WERI-Rb-1 (cell line): ENCODE data around the gene MAP3K14.

Source experiments
- DNase-seq: peaks from one replicate; pipeline ENCODE4 v3.0.0-alpha.2; 2020
- H3K27ac ChIP-seq: fragments of 250-450 bp; sonication (Bioruptor Pico); 2 replicates; pipeline ENCODE4 v1.5.1; 2020; ENCODE audit warnings: mild to moderate bottlenecking, moderate library complexity
- H3K27me3 ChIP-seq: fragments of 250-450 bp; sonication (Bioruptor Pico); 2 replicates; pipeline ENCODE4 v1.5.1; 2021; ENCODE audit warnings: mild to moderate bottlenecking, low read depth, moderate library complexity; ENCODE audit not compliant: insufficient read depth, severe bottlenecking
- H3K36me3 ChIP-seq: fragments of 250-450 bp; sonication (Bioruptor Pico); 2 replicates; pipeline ENCODE4 v1.5.1; 2020; ENCODE audit warnings: mild to moderate bottlenecking, moderate library complexity
- H3K4me3 ChIP-seq: 2 replicates; pipeline ENCODE4 v1.5.1; 2011; ENCODE audit warnings: low read depth, mild to moderate bottlenecking, control low read depth, low read length
- H3K9me3 ChIP-seq: fragments of 250-450 bp; sonication (Bioruptor Pico); 2 replicates; pipeline ENCODE4 v1.5.1; 2021; ENCODE audit warnings: mild to moderate bottlenecking, moderate library complexity; ENCODE audit not compliant: severe bottlenecking
- CTCF ChIP-seq: IDR thresholded peaks from 2 replicates; pipeline ENCODE4 v1.5.1; 2011; ENCODE audit warnings: low read depth, mild to moderate bottlenecking, control low read depth, inconsistent platforms, low read length

Gene MAP3K14

DNA sequence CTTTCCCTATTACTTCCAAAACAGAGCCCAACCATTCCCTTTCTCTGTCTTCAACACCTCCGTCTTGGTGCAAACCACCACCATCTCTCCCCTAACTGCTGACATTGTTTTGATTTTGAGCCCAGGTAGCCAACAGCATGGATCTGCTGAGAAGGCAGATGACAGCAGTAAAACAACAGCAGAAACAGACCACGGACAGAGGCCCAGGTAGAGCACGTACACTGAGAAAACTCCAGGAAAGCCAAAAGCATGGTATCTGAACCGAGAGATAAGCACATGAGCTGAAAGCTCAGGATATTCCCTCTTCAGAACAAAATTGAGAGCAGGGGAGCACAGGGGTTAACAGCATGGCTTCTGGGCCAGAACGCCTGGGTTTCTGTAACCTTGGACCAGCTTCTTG, 18.9 kb upstream of the MAP3K14 start:
- Histone ChIP-seq H3K27ac (no peak overlapping the region), H3K9me3 (no peaks in the 10 kb centered on the region), H3K4me3 (no peak overlapping the region), H3K27me3 (no peaks in the 10 kb centered on the region), H3K36me3 (no peaks in the 10 kb centered on the region)
- no peak for TF ChIP-seq CTCF
- DNase-seq: no peak

GRCh38 chr17:45334701-45335677, 18.2 kb upstream of the MAP3K14 start:
- Histone ChIP-seq H3K27ac (no peak overlapping the region), H3K4me3 (no peak overlapping the region), H3K27me3 (no peaks in the 10 kb centered on the region), H3K36me3 (no peaks in the 10 kb centered on the region), H3K9me3 (no peaks in the 10 kb centered on the region)
- no peak for DNase-seq
- TF ChIP-seq CTCF: no peak

DNA sequence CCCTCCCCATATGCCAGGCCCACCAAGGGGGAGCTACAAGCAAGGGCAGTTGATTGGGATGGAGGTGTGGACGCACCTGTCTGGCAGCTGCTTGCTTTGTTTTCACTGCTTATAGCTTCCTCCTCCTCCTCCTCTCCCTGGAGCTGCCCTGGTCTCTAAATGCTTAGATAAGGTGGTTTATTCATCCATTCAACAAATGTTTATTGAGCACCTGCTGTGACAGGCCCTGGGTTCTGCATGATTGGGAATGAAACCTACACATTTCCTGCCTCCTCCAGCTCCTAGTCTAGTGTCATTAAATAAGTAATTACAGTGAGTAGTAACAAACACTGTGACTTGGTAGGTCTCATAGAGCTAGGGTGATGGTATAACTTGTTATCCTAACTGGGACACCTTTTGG, 17.4 kb upstream of the MAP3K14 start:
- H3K4me3 ChIP-seq: no peak overlapping the region
- no peak overlapping the region for H3K27ac ChIP-seq

DNA sequence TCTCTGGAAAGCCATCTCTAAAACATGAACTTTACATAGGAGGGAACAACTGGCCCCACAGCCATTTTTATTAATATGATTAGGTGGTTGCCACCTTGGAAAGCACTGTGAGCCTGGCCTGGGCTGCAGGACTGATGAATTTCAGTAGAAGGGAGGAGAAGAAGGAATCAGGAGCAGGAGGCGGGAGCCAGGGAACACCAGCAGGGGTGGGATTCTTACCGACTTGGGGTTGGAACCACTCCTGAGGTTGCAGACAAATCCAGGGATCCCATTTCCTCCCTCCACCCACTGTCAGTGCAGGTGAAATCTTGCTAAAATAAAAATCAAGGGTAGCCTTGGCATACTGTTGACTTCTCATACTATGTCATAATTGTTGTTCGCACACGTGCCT, 16.9 kb upstream of the MAP3K14 start:
- H3K27ac ChIP-seq: no peak overlapping the region
- H3K9me3 ChIP-seq: no peaks in the 10 kb centered on the region
- H3K36me3 ChIP-seq: no peaks in the 10 kb centered on the region
- no peak overlapping the region for H3K4me3 ChIP-seq
- no peak for TF ChIP-seq CTCF
- no peak for DNase-seq
- no peaks in the 10 kb centered on the region for H3K27me3 ChIP-seq

More for the DNA sequence above, 17.4 kb upstream of the MAP3K14 start:
- H3K36me3 ChIP-seq: no peaks in the 10 kb centered on the region
- H3K27me3 ChIP-seq: no peaks in the 10 kb centered on the region
- DNase-seq: no peak
- H3K9me3 ChIP-seq: no peaks in the 10 kb centered on the region
- no peak for TF ChIP-seq CTCF

DNA sequence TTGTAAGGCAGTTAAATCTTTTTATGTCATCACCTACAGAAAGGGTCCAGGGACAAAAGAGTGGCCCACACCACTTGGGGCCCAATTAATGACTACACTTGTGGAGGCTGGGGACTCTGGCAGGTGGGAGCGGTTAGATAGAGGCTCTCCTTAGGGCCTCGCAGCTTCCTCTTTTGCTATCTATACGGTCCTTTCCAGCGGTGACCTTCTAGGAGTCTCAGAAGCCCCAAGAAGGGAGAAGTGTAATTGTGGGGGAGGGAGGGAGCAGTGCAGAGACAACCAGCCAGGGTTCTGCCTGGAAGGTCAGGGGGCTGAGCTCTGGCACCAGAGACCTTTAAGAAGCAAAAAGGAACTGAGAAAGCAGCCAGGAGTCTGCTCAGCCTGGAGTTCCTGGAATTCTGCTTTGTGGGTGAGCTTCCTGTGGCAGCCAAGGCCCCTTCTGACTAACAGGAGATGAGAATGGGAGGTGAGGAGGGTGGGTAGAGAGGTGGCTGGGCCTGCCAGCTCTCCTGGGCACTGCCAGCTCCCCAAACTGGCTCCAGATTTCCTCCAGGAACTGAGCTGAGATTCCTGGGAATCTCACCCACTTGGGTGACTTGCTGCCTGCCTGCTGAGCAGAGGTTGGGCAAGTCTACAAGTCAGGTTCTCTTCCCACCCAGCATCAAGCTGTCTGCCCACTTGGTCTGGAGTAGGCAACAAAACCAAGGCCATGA, 16.3 kb upstream of the MAP3K14 start:
- H3K9me3 ChIP-seq: no peaks in the 10 kb centered on the region
- DNase-seq: no peak
- no peak for TF ChIP-seq CTCF
- no peaks in the 10 kb centered on the region for H3K27me3 ChIP-seq
- no peak overlapping the region for H3K4me3 ChIP-seq
- no peak overlapping the region for H3K27ac ChIP-seq
- H3K36me3 ChIP-seq: no peaks in the 10 kb centered on the region
